NCI-H460 (cell line): Measurements from ENCODE around the gene ATP2B3. TPM values are rescaled to one million over a fixed set of nuclear protein-coding genes. Genes with fewer than 3 reads are reported as not detected.

Experiments used
- DNase-seq: peaks from one replicate; pipeline ENCODE4 v3.0.0-alpha.2; 2016; ENCODE audit warnings: low read depth; ENCODE audit errors: extremely low read depth
- total RNA-seq: library from RNA; depleted of rRNA; stranded (reverse); fragments of >200 nt; shearing (Covaris generic); gene quantifications from 2 replicates; pipeline ENCODE4 v1.2.3, GENCODE V29; 2014; rRNA removed

The ATP2B3 gene
- total RNA-seq, 1 experiment from 2014 or later, result not detected

- no peak for DNase-seq
Measured at GRCh38 chrX:153631907-153632594, 114.6 kb downstream of the ATP2B3 start.

Other genes with a start within 250 kb of the ATP2B3 start
- gene PNMA6F, start 195.9 kb upstream of the ATP2B3 start, total RNA-seq, result not detected in 2 replicates
- 9.0 and 10.1 TPM in 2 replicates for gene ZNF275, start 183.5 kb upstream of the ATP2B3 start, total RNA-seq
- not detected in 2 replicates for gene PNMA6E, start 116.3 kb upstream of the ATP2B3 start, total RNA-seq
- 0.55 and 0.67 TPM in 2 replicates for gene ZFP92, start 106.2 kb upstream of the ATP2B3 start, total RNA-seq
- gene TREX2, start 71.6 kb upstream of the ATP2B3 start, total RNA-seq, result 0.75 and 1.1 TPM in 2 replicates
- 25.9 and 27.3 TPM in 2 replicates for gene HAUS7, start 47.1 kb upstream of the ATP2B3 start, total RNA-seq
- gene BGN, start 22.7 kb upstream of the ATP2B3 start, total RNA-seq, result 2.0 and 2.3 TPM in 2 replicates
- gene CCNQ, start 81.5 kb downstream of the ATP2B3 start, total RNA-seq, result 33.7 and 43.4 TPM in 2 replicates
- 1.8 and 2.2 TPM in 2 replicates for gene DUSP9, start 129.6 kb downstream of the ATP2B3 start, total RNA-seq
- gene PNCK, start 156.2 kb downstream of the ATP2B3 start, total RNA-seq, result 0.42 and 0.69 TPM in 2 replicates
- 42.0 and 45.6 TPM in 2 replicates for gene SLC6A8, start 170.3 kb downstream of the ATP2B3 start, total RNA-seq
- 219 and 225 TPM in 2 replicates for gene BCAP31, start 206.7 kb downstream of the ATP2B3 start, total RNA-seq
- gene ABCD1, start 207.2 kb downstream of the ATP2B3 start, total RNA-seq, result 9.2 and 11.2 TPM in 2 replicates
- 3.3 and 4.9 TPM in 2 replicates for gene PLXNB3, start 246.6 kb downstream of the ATP2B3 start, total RNA-seq